Tibial nerve (tissue), 3 donors: ENCODE results near the gene TAS1R1.

Experiments
- CTCF ChIP-seq, 5 experiments: fragments of 200-600 bp in 3 of 5; fragments of 450-650 bp in 2 of 5; sonication (generic) in 3 of 5; IDR thresholded peaks; one replicate each; pipeline ENCODE4 v1.5.1; 2016 to 2019; ENCODE audit warnings: antibody characterized with exemption in 5 of 5, mild to moderate bottlenecking in 3 of 5, moderate library complexity in 2 of 5
- POLR2A ChIP-seq, 2 donors: fragments of 450-650 bp; IDR thresholded peaks; one replicate each; pipeline ENCODE4 v1.6.1; 2017; ENCODE audit warnings: antibody characterized with exemption in 2 of 2, mild to moderate bottlenecking in 2 of 2, moderate library complexity in 2 of 2

- no peak for TF ChIP-seq POLR2A (IDR thresholded peaks at IDR 0.05)
- no peak for TF ChIP-seq CTCF (IDR thresholded peaks at IDR 0.05)
These were observed 15.9 kb downstream of the TAS1R1 start for GRCh38 chr1:6570987-6571386.
